Lower leg skin (tissue), 3 donors: ENCODE data around the gene CDC40.

Experiments used
- POLR2A ChIP-seq, 2 donors: fragments of 450-650 bp; IDR thresholded peaks; one replicate each; pipeline ENCODE4 v1.6.1; 2016 to 2017; ENCODE audit warnings: antibody characterized with exemption in 2 of 2, mild to moderate bottlenecking in 1 of 2, moderate library complexity in 1 of 2
- TF ChIP-seq, protein P1 (sequence below), 3 donors: fragments of 450-650 bp; IDR thresholded peaks; one replicate each; pipeline ENCODE4 v1.5.1; 2016; ENCODE audit warnings: antibody characterized with exemption in 3 of 3, mild to moderate bottlenecking in 3 of 3, moderate library complexity in 2 of 3

DNA sequence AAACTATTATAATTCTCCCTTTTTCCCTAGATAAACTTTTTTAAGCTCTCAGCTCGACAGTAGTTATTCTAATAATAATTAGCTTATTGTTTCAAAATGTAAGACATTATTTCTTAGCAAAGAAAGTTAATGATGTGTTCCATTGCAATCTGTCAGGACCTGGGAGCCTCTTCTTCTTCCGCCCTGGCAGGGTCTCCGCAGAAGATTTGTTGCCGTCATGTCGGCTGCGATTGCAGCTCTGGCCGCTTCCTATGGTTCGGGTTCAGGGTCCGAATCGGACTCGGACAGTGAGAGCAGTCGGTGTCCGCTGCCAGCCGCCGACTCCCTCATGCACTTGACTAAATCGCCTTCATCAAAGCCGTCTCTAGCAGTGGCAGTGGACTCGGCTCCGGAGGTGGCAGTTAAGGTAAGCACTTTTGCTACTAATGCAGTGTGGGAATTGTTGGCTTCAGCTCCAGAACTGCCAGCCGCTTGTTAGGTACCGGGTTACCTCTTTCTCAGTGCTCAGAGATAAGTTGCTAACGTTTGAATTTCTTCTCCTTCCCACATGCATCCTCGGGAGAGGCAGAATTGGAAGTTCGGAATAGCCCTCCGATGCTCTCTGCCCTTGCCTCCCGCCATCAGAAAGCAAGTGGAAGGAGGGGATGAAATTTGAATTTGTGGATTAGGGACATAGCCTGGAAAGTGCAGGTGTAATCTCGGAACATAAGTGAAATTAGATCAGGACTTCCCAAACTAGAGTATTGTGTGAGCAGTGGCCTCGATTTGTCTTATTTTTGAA lies at the start of gene CDC40:
- no peak for TF ChIP-seq POLR2A (IDR thresholded peaks at IDR 0.05)
- TF ChIP-seq, protein P1, sequence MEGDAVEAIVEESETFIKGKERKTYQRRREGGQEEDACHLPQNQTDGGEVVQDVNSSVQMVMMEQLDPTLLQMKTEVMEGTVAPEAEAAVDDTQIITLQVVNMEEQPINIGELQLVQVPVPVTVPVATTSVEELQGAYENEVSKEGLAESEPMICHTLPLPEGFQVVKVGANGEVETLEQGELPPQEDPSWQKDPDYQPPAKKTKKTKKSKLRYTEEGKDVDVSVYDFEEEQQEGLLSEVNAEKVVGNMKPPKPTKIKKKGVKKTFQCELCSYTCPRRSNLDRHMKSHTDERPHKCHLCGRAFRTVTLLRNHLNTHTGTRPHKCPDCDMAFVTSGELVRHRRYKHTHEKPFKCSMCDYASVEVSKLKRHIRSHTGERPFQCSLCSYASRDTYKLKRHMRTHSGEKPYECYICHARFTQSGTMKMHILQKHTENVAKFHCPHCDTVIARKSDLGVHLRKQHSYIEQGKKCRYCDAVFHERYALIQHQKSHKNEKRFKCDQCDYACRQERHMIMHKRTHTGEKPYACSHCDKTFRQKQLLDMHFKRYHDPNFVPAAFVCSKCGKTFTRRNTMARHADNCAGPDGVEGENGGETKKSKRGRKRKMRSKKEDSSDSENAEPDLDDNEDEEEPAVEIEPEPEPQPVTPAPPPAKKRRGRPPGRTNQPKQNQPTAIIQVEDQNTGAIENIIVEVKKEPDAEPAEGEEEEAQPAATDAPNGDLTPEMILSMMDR (IDR thresholded peaks at IDR 0.05) = no peak
